Glomerular visceral epithelial cell (primary cell): ENCODE results near the gene USP6NL.

ENCODE experiments used
- DNase-seq: peaks from one replicate; pipeline ENCODE4 v3.0.0-alpha.2; 2016; ENCODE audit errors: extremely low spot score

Gene USP6NL

DNA sequence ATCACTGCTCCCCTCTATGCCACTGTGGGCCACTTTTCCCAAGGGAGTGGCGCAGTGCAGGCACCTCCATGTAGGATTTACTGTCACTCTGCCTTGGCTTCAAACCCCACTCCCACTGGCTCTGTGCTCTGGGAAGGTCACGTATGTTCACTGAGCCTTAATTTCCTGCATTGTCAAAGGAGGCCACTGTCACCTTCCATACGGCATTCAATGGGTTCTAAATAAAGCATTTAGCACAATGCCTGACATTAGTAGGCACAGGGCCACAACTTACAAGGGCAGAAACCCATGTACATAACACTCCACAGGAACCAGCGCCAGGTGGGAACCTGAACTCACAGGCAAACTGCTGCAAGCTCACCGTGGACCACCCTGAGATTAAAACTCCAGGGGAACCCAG is 196.4 kb downstream of the USP6NL start:
- DNase-seq: no peak

GRCh38 chr10:11414314-11415038 is 197.0 kb downstream of the USP6NL start:
- DNase-seq: no peak

- DNase-seq: no peak
These were observed 199.4 kb downstream of the USP6NL start for GRCh38 chr10:11411926-11412545.

GRCh38 chr10:11409357-11409756 is 202.1 kb downstream of the USP6NL start:
- no peak for DNase-seq

GRCh38 chr10:11407939-11408338 is 203.5 kb downstream of the USP6NL start:
- no peak for DNase-seq

DNA sequence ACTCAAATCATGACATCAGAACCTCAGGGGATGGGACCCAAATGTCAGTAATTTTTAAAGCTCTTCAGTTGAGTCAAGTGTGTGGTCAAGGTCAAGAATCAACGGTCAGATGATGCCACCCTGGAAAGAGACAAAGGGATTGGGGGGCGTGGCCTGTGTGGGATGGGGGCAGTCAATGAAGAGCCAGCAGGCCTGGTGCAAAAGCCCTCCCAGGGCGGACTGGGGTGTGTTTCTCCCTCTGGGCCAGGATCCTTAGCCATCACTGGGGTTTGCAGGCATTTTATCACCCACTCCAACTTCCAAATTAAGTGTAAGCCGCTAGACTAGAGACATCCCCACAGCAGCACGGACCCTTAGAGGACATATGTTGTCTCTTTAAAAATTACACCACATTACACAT is 204.7 kb downstream of the USP6NL start:
- no peak for DNase-seq

GRCh38 chr10:11404901-11405300 is 206.5 kb downstream of the USP6NL start:
- no peak for DNase-seq
